Epithelial cell of proximal tubule (primary cell): ENCODE measurements around the gene EPHA3. TPM values are rescaled to one million over a fixed set of nuclear protein-coding genes. Genes with fewer than 3 reads are reported as not detected.

ENCODE experiments used
- DNase-seq: peaks from one replicate; pipeline ENCODE4 v3.0.0-alpha.2; 2011; ENCODE audit warnings: low read depth
- H3K4me3 ChIP-seq: 2 replicates; pipeline ENCODE4 v1.5.1; 2011; ENCODE audit warnings: low read depth, mild to moderate bottlenecking, low read length
- CTCF ChIP-seq: conservative IDR thresholded peaks from 2 replicates; pipeline ENCODE4 v1.5.1; 2012; ENCODE audit warnings: low read depth, mild to moderate bottlenecking, low read length
- total RNA-seq: library from RNA; depleted of rRNA; stranded (reverse); fragments of >200 nt; gene quantifications from 2 replicates; pipeline ENCODE4 v1.2.3, GENCODE V29; 2015

The EPHA3 gene
- total RNA-seq, 1 donor from 2014 or later = 0.06 TPM

GRCh38 chr3:89440386-89440785, 333.0 kb downstream of the EPHA3 start:
- no peak for TF ChIP-seq CTCF
- H3K4me3 ChIP-seq = no peak overlapping the region
- DNase-seq = no peak

GRCh38 chr3:89441141-89441540, 333.7 kb downstream of the EPHA3 start:
- H3K4me3 ChIP-seq = no peak overlapping the region
- TF ChIP-seq CTCF = no peak
- DNase-seq = no peak

GRCh38 chr3:89446593-89446992, 339.2 kb downstream of the EPHA3 start:
- no peak for TF ChIP-seq CTCF
- DNase-seq = no peak
- H3K4me3 ChIP-seq = no peak overlapping the region

- DNase-seq = no peak
- no peak overlapping the region for H3K4me3 ChIP-seq
- TF ChIP-seq CTCF = no peak
Observed at GRCh38 chr3:89447243-89447642, 339.8 kb downstream of the EPHA3 start.

- no peak for DNase-seq
- TF ChIP-seq CTCF = no peak
- H3K4me3 ChIP-seq = no peak overlapping the region
Observed at GRCh38 chr3:89449086-89449485, 341.7 kb downstream of the EPHA3 start.

- no peak for TF ChIP-seq CTCF
Observed at GRCh38 chr3:89452066-89452465, 344.6 kb downstream of the EPHA3 start.

GRCh38 chr3:89455240-89455639, 347.8 kb downstream of the EPHA3 start:
- no peak for DNase-seq
- TF ChIP-seq CTCF = no peak
- H3K4me3 ChIP-seq = no peak overlapping the region

More at GRCh38 chr3:89452066-89452465, 344.6 kb downstream of the EPHA3 start:
- no peak overlapping the region for H3K4me3 ChIP-seq
- DNase-seq = no peak
